HL-60 (cell line): ENCODE measurements around the gene ZNF655.

Experiments
- DNase-seq, 2 experiments: peaks; one replicate each; pipeline ENCODE4 v3.0.0-alpha.2; 2010 to 2020; ENCODE audit warnings: low read depth in 1 of 2, low spot score in 1 of 2
- H3K27ac ChIP-seq: fragments of 250-450 bp; sonication (Bioruptor Pico); replicated peaks from 2 replicates; pipeline ENCODE4 v1.5.1; 2020; ENCODE audit warnings: mild to moderate bottlenecking, moderate library complexity
- H3K27me3 ChIP-seq: fragments of 250-450 bp; sonication (Bioruptor Pico); 2 replicates; pipeline ENCODE4 v1.5.1; 2021; ENCODE audit warnings: mild to moderate bottlenecking, moderate library complexity; ENCODE audit not compliant: insufficient read depth, poor library complexity, severe bottlenecking
- H3K4me3 ChIP-seq: replicated peaks from 2 replicates; pipeline ENCODE4 v1.5.1; 2011; ENCODE audit warnings: mild to moderate bottlenecking, control low read depth, low read length; ENCODE audit not compliant: insufficient read depth
- GABPA ChIP-seq: IDR thresholded peaks from 2 replicates; pipeline ENCODE4 v1.6.1; 2012; ENCODE audit warnings: low read depth
- POLR2AphosphoS5 ChIP-seq: IDR thresholded peaks from 2 replicates; pipeline ENCODE4 v1.6.1; 2012; ENCODE audit warnings: low read depth
- SPI1 ChIP-seq: IDR thresholded peaks from 2 replicates; pipeline ENCODE4 v1.6.1; 2012; ENCODE audit warnings: low read depth, mild to moderate bottlenecking, borderline replicate concordance
- TF ChIP-seq, protein P1 (sequence below): IDR thresholded peaks from one replicate; pipeline ENCODE4 v1.5.1; 2011; ENCODE audit warnings: low read length, control low read depth, inconsistent platforms; ENCODE audit not compliant: insufficient read depth
- TF ChIP-seq, protein P2 (sequence below): IDR thresholded peaks from 2 replicates; pipeline ENCODE4 v1.6.1; 2012; ENCODE audit warnings: low read depth; ENCODE audit not compliant: insufficient replicate concordance

The ZNF655 gene

DNA sequence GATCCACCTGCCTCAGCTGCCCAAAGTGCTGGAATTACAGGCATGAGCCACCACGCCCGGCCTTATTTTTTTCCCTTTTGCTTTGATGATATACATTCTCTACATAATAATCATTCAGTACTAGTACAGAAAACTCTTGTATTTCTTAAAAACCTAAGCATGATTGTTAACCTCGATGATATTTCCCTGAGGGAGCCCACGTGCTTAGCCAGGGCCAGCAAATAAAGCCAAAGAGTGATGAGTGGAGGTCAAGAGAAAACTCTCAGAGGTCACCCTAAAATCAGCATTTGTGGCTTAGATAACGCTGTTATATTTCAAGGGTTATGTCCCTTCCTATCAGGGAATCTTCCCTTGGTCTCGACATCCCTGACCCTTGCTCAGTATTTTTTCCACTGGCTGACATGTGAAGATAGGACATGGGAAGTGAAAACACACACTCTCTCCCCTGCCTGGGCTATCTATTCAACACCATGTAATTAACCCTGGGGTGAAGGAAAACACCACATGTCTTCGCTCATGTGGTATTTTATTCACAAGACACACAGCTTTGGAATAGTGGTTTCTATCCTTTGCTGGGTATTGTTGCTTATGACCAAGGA is 19.1 kb upstream of the ZNF655 start:
- H3K4me3 ChIP-seq, result no peak overlapping the region
- no peak for TF ChIP-seq POLR2AphosphoS5
- TF ChIP-seq, protein P1, sequence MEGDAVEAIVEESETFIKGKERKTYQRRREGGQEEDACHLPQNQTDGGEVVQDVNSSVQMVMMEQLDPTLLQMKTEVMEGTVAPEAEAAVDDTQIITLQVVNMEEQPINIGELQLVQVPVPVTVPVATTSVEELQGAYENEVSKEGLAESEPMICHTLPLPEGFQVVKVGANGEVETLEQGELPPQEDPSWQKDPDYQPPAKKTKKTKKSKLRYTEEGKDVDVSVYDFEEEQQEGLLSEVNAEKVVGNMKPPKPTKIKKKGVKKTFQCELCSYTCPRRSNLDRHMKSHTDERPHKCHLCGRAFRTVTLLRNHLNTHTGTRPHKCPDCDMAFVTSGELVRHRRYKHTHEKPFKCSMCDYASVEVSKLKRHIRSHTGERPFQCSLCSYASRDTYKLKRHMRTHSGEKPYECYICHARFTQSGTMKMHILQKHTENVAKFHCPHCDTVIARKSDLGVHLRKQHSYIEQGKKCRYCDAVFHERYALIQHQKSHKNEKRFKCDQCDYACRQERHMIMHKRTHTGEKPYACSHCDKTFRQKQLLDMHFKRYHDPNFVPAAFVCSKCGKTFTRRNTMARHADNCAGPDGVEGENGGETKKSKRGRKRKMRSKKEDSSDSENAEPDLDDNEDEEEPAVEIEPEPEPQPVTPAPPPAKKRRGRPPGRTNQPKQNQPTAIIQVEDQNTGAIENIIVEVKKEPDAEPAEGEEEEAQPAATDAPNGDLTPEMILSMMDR, result no peak
- TF ChIP-seq GABPA, result no peak
- TF ChIP-seq, protein P2, sequence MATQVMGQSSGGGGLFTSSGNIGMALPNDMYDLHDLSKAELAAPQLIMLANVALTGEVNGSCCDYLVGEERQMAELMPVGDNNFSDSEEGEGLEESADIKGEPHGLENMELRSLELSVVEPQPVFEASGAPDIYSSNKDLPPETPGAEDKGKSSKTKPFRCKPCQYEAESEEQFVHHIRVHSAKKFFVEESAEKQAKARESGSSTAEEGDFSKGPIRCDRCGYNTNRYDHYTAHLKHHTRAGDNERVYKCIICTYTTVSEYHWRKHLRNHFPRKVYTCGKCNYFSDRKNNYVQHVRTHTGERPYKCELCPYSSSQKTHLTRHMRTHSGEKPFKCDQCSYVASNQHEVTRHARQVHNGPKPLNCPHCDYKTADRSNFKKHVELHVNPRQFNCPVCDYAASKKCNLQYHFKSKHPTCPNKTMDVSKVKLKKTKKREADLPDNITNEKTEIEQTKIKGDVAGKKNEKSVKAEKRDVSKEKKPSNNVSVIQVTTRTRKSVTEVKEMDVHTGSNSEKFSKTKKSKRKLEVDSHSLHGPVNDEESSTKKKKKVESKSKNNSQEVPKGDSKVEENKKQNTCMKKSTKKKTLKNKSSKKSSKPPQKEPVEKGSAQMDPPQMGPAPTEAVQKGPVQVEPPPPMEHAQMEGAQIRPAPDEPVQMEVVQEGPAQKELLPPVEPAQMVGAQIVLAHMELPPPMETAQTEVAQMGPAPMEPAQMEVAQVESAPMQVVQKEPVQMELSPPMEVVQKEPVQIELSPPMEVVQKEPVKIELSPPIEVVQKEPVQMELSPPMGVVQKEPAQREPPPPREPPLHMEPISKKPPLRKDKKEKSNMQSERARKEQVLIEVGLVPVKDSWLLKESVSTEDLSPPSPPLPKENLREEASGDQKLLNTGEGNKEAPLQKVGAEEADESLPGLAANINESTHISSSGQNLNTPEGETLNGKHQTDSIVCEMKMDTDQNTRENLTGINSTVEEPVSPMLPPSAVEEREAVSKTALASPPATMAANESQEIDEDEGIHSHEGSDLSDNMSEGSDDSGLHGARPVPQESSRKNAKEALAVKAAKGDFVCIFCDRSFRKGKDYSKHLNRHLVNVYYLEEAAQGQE, result no peak
- no peak for TF ChIP-seq SPI1
- no peak overlapping the region for H3K27ac ChIP-seq
- no peak for DNase-seq
- H3K27me3 ChIP-seq, result no peaks in the 10 kb centered on the region

DNA sequence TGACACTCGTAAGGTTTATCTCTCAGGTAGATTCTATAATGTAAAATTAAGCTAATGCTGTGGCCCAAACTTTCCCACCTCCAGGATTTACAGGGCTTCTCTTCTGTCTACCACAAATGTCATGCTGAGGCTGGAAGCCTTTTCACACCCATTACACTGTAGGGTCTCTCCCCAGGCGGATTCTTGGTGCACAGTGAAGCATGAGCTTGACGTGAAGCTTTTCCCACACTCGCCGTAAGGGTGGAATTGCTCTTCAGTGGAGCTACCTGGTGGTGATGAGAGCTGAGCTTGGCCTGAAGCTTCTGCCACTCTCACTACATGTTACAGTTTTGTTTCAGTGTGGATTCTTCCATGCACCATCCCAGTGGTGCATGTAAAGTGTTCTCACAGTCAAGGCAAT is 17.9 kb upstream of the ZNF655 start:
- no peak overlapping the region for H3K4me3 ChIP-seq

DNA sequence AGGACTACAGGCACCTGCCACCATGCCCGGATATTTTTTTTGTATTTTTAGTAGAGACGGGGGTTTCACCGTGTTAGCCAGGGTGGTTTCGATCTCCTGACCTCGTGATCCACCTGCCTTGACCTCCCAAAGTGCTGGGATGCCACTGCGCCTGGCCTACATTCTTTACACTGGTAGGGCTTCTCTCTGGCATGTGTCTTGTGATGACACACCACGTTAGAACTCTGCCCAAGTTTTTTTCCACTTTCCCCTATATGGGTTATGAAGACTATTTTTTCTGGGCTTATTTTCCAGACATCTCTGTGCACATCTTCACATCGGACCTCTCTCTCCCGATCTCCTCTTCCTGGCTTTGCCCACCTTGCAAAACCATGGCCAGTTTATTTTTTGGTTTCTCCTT is 17.2 kb upstream of the ZNF655 start:
- TF ChIP-seq, protein P2, result no peak
- TF ChIP-seq GABPA (no peak), SPI1 (no peak)
- no peak overlapping the region for H3K27ac ChIP-seq
- no peaks in the 10 kb centered on the region for H3K27me3 ChIP-seq
- no peak overlapping the region for H3K4me3 ChIP-seq
- DNase-seq, result no peak

More for the DNA sequence above, 17.9 kb upstream of the ZNF655 start:
- TF ChIP-seq, protein P1, result no peak
- TF ChIP-seq GABPA (no peak), SPI1 (no peak), POLR2AphosphoS5 (no peak)
- TF ChIP-seq, protein P2, result no peak
- H3K27me3 ChIP-seq, result no peaks in the 10 kb centered on the region
- DNase-seq, result no peak
- H3K27ac ChIP-seq, result no peak overlapping the region
